Astrocyte (in vitro differentiated cells and primary cell): ENCODE results near the gene SRRM4. TPM values are rescaled to one million over a fixed set of nuclear protein-coding genes. Genes with fewer than 3 reads are reported as not detected.

ENCODE experiments used
- total RNA-seq: library from RNA; stranded (reverse); gene quantifications from 2 replicates; pipeline ENCODE4 v1.2.1, GENCODE V29; 2021

SRRM4 gene
- total RNA-seq, 1 donor from 2014 or later, result 0.30 TPM

Other genes starting within 250 kb of the SRRM4 start
- 53.7 and 54.6 TPM in 2 replicates for gene HSPB8, start 197.4 kb downstream of the SRRM4 start, total RNA-seq